Hematopoietic multipotent progenitor cell (in vitro differentiated cells): ENCODE data around the gene FNDC3B. TPM values are rescaled to one million over a fixed set of nuclear protein-coding genes. Genes with fewer than 3 reads are reported as not detected.

Experiments
- DNase-seq, 3 donors: peaks; one replicate each; pipeline ENCODE4 v3.0.0-alpha.2; 2011 to 2015; ENCODE audit warnings: low read depth in 2 of 3, low spot score in 2 of 3
- total RNA-seq: library from RNA; depleted of rRNA; stranded (reverse); fragments of >200 nt; gene quantifications from one replicate; pipeline ENCODE4 v1.2.3, GENCODE V29; 2012

The FNDC3B gene
- total RNA-seq, 1 donor = 28.0 TPM

DNA sequence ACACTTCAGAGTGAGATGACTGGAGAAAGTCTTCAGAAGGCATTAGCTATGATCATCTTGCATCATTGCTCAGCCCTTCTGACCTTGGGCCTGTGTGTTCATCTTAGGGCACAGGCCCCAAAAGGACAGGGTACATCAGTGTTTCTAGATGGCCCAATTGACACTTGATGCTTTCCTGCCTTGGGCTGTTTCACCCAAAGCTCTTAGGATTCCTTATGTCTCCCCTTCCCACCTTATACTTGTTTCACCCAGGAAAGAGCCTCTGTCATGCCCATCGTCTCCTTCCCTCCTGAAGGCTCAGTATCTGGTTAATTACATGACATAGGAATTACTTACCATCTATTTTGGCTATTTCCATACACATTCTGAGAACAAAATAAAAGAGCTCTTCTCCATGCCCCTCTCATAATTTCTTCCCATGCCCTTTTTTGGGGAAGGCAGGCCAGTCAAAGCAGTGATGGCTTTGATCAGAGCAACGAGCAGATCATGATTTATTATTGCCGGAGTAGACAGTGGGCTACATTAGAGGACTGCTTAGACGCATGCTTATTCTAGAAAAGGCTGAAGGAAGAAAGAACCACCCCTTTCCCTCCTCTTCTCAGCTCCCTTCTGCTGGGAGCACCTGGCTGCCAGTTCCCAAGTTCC lies 335.9 kb downstream of the FNDC3B start:
- DNase-seq = no peak

DNA sequence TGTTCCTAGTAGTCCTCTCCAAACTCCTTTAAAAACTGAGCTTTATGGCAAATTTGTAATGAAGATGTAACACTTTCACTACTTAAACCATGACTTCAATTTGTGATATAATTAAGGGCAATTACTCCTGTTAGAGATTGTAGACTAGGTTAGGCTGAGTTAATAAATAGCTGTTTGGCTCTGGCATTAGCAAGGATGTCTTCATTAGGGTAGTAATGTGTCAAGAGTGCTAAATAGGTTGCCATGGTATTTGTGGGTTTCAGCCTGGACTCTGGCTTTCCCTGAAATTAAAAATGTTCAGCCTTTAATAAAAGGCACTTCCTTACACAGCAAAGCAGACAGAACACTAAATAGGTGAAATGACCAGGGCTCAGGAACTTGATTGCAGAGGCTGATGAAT lies 337.0 kb downstream of the FNDC3B start:
- DNase-seq = no peak

DNA sequence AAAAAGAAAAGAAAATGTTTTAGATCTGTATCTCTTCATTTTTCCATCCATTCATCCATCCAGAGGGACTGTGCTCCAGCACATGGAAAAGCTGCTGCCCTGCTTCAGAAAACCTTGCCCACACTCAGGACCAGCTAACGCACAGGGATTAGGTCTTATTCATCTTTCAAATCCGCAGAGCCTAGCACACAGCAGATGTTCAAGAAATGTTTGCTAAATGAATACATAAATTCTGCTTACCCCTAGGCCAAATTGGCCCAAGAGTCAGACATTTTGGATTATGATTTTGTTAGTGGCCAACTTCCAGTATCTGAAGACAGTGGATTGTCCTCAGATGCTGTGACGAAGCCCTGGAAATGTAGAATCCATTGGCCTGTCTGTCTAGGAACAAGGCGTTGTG lies 337.5 kb downstream of the FNDC3B start:
- DNase-seq = no peak

DNA sequence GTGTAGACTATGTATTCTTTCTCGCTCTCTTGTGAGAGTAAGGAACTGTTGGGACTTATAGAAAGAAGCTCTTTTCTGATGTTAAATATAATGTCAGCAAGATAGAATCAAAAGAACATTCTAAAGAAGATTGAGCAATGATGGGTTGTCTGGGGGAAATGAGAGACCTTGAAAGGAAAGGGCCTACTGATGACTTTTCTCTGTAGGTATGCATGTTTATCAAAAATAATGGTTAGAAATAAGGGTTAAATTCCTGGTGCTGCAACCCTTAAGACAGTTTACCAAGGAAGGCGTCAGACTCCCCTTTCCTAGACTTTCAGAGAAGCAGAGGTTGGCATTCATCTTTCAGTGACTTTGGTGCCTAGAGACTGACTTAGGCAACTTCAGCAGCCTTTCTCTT lies 339.1 kb downstream of the FNDC3B start:
- no peak for DNase-seq

DNA sequence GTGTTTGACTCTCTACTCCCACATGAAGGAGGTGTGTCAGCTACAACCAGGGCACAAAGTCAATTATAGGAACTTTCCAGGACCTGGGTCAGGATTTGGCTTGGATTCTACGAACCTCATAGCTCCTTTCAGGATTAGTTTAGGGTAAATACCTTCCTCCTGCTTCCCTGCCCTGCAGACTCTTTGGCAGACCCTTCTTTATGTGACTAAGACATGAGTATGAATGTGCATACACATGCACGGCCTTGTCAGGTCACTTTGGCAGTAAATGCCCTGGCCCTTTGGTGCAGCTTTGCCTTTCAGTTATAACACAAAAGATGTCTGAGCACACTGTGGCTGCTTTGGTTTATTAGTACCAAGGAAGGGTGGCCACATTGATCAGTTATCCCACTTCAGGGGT lies 340.0 kb downstream of the FNDC3B start:
- DNase-seq = no peak

DNA sequence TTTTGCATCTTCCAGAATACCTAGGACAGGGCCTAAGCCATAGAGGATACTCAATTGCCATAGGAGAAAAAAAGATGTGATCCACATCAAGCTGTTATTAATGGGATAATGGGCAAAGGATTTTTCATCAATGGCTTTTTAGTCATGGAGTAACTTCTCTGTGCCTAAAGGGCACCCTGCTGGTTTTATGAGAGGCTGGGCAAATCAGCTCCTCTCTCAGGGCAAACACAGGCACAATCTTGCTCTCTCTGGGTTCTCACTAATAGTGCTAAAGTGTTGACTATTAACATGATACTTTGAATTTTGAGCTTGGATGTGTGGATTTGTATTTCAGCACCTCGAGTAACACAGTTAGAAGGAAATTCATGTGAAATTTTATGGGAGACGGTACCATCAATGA lies 341.3 kb downstream of the FNDC3B start:
- no peak for DNase-seq

DNA sequence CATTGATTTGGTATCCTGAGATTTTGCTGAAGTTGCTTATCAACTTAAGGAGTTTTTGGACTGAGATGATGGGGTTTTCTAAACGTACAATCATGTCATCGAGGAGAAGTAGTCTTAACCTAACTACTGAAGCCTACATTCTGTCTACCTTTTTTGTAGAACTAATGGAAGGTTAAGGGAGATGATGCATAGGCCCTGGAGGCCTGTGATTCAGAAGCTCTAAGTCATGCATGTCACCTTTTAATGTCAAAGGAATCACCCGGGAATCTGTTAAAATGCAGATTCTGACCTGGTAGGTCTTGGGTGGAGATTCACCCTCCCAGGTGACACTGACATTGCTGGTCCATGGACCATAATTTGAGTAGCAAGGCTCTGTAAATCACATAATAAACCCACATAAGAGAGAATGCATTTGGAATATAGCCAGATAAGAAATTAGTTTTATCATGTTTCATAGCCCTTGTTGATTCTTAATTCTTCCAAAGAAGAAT lies 344.0 kb downstream of the FNDC3B start:
- no peak for DNase-seq

DNA sequence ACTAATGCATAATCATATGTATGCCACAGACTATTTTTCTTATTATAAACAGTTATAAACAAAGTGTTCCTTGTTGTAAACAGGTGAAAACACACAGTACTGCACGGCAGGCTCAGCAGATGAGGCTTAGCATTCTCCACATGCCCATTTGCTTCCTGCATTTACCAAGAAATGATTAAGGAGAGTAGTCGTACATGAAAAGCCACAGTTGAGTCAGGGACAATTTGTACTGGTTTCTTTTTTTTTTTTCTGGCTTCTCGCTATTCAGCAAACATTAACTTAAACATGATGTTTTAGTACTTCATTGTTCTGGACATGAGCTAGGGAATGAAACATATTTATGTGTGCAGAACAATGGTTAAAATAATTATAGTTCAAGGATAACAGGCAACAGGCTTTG lies 345.5 kb downstream of the FNDC3B start:
- no peak for DNase-seq

DNA sequence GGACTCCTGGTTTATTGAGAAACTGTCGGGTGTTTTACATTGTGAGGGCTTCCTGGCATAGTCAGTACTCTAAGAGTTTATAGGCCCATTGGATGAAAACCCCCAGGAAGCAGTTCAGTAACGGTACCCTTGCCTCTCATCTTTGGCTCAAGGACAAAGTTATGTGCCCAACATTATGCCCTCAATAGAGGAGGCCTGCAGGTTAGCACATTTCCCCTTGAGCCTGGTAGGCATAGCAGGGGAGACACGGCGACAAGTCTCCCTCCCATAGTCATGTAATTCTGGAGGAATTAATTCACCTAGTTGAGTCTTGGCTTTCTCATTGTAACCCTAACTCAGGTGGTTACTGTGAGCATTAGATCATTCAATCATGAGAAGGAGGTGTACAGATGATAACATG lies 348.4 kb downstream of the FNDC3B start:
- DNase-seq = no peak

DNA sequence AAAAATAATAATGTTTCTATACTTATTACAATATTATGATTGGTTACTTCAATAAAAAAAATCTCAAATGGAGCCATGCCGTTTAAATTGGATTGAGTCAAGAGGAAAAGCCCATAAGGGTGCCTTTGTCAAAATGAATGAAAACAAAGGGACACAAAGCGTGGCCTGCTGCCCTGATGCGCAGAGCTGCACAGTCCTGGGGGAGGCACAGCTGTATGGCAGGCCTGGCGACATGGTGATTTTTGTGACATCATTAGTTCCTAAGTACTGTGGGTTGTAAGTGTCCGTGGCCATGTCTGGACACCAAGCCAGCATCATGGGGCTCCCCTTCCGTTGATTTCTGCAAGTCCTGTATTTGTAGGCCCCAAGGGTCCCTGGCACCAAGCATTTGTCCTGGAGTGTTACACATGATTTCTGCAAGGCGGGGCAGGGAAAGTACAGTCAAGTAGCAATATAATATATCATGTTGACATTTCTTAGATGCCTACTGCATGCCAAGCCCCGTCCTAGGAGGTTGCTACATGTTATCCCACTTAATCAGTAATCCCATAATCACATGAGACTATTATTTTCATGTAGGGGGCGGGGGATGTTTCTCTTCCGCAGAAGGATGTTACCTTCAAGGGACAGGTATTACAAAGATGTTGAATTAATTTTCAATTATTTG lies 349.2 kb downstream of the FNDC3B start:
- DNase-seq = no peak

DNA sequence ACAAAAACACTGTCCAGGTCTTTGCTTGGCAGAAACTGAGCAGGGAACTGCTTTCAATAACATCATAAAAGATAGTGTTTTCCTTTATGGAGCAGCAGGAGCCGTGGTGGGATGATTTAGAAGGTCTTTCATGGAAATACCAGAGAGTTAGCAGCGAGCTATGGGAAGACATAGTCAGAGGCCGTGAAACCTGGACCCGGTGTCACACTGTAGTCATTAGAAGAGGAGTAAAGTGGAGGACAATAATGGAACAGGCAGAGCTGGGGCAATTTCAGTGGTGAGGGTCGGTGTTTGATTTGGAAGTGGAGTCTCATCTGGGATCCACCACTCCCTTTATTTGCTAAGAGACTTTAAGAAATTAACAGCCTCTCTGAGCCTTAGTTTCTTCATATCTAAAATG lies 351.4 kb downstream of the FNDC3B start:
- DNase-seq = no peak

DNA sequence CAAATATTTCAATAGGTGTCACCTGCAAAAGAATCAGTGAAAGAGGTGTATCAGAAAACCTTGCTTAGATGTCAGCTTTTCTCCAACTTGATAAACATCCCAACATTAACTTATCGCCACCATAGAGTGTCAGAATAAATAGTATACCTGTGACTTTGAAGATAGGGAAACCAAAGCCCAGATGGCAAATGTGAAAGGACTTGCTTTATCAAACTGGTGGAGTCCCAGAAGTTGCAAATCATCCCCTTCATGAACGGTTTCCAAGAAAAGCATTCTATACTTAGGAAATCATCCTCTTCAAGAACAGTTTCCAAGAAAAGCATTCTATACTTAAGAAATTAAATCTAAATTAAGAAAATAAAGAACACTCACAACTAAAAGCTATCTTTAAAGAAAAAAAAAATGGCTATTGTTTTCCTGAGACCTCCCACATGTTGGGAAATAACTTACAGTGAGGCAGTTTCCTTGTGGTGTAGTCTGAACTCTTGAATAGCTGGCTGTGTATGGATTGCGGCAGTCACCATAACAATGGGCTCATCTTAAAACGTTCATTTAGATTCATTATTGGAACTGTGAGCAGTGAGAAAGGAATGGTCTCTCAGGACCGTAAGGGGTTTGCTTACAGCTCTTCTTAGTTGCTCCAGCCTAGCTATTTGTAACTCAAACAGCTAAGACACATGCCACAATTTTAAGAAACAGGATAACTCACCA lies 352.4 kb downstream of the FNDC3B start:
- DNase-seq = peak in 1 of 3 donors; percentile 22

DNA sequence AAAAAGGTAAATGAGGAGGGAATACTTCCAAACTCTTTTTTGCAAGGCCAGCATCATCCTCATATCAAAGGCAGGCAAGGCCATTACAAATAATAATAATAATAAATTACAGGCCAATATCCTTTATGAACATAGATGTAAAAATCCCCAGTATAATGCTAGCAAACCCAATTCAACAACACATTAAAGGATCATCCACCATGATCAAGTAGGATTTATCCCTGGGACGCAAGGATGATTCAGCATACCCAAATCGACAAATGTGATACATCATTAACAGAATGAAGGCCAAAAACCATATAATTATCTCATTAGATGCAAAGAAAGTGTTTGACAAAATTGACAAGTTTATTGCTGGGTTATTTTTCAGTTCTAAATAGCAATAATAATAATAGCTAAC lies 355.3 kb downstream of the FNDC3B start:
- no peak for DNase-seq

DNA sequence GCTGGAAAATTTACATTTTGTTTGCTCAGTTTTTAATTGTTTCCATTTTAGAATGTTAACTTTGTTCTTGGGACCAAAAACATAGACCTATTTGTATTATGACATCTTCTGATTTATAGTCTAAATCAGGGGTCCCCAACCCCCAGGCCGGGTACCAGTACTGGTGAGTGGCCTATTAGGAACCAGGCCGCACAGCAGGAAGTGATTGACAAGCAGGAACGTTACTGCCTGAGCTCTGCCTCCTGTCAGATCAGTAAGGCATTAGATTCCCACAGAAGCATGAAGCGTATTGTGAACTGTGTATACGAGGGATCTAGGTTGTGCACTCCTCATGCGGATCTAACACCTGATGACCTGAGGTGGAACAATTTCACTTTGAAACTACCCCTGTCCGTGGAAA lies 357.0 kb downstream of the FNDC3B start:
- no peak for DNase-seq

DNA sequence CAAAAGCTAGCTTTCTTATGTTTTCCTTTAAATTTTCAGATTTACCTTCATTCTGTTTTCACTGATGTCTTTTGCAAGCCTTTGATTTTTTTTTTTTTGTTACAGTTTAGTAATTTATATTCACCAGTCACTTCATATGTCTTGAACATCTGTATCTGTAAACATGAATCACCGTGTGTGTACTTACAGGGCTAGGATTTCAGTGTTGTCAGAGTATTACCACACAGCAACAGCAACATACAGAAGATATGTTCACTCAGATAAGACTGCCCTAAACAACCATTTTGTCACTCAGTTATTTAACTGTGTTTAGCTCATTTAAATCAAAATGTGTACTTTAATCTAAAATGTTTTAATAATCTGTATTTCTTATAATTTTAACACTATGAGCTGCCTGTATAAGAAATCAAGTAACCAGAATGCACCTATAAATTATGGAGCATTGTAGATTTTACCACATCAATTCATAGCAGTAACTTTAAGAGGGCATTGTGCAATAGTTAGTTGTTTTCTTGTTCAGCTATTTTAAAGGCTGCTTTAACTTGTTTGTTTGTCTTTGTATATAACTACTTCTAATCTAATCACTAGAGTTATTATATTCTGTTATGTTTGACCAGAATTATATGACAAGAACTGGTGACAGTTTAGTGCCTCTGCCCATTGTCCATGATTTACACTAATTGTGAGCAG lies 358.5 kb downstream of the FNDC3B start:
- no peak for DNase-seq

DNA sequence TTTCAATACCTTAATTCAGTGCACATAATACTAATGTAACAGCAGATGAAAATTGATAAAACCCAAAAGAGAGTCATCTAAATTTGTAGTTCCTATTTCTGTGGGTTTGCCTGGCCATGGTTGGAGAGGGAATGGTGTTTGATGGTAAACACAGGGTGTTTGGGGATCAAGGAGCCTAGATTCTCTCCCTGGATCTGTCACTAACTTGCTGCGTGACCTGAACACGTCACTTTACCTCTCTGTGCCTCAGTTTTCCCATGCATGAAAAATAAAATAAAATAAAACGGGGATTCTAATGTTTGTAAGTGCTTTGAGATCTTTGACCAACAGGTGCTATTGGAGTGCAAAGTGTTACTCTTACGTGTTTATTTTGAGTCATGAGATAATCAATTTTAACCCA lies 359.1 kb downstream of the FNDC3B start:
- DNase-seq = no peak

DNA sequence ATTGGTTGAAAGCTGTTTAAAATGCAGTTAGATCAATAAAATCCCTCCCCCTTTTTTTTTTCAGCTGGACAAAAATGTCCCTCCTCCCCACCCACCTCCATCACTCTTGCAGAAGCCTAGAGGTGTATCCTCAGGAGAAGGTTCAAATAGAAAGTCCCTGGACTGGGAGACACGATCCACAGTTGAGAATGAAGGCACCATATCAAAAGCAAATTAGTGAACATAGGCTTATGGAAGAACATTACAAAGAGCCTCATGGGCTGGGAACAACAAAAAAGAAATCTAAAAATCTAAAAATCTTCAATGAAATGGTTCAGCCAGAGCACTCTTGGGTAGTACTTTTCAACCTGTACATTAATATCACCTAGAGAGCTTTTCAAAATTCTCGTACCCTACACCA lies 362.7 kb downstream of the FNDC3B start:
- DNase-seq = no peak

DNA sequence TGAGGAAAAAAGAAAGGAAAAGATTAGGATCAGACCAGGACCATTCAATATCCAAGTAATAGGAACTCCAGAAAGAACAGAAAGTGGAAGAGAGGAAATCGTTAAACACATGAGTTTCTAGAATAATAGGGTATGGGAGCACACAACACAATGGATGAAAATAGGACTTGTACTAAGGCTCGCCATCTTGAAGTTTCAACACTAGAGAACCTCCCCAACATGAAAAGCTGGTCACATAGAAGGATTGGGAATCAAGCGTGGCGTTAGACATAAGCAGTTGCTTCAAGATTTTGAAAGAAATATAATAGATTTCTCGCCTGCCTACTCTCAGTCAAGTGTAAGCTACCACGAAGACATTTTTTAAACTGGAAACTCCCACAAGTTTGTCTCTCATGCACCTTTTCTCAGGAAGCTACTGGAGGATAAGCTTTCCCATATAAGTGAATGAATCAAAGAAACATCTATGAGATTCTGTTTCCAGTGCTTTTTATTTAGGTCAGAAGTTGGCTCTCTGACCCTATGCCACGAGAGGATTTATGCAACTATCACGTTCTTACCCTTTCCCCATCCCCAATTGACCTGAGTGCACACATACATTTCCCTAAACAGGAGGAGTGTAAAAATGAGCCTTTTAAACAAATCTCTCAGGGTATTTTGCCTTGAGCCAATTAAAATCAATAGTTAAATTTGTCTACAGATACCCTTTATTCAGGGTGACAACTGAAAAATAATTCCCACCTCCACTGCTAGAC lies 363.7 kb downstream of the FNDC3B start:
- no peak for DNase-seq

DNA sequence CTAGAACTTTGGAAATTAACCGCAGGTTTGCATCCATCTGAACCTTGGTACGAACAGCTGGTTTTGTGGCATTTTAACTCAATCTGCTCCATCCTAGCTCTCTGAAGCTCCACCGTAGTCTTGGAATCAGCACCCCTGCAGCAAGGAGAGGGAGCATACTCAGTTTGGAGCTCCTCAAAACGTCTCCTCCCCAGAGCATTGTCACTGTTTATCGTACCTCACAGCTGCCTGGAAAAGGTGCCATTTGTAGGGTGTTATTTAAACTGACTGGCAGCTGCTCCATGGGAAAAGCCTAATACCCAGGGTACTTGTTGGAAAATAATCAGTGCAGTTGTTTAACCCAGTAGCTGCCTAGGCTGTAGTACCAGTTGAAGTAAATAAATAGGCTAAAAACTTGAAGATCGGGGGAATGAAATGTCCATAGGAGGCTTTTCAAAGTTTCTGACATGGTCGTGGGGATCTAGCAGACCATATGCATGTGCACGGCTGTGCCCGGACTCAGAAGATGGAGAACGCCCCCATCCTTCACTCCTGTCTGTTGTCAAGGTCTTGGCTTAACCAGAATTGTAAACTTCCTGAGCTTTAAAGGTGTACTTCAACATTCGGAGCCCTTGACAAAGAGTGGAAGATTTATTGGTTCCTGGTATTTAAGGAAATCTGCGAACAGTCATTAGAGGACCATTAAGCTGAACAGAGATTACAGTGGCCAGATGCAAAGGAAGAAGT lies 365.0 kb downstream of the FNDC3B start:
- DNase-seq = no peak

DNA sequence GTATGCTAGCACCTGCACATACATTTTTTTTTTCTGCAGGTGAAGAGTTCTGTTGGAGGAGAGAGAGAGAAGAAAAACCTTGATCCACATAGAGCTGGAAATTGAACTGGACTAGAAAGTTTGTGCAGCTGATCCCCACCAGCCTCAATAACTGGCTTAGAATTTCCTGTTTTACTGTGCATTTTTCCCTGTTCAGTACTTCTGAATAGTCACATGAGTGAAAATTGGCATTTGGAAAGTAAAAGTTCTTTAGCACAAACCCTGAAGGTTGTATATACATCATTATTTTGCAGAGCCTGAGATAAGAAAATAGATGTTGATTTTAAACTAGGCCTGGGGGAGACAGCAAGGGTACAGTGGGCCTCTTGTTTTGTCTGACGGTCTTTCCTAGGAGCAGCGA lies 366.5 kb downstream of the FNDC3B start:
- no peak for DNase-seq
